Activated naive CD8-positive, alpha-beta T cell treated with anti-CD3 and anti-CD28 coated beads, Interleukin-2, amount 10 ng/mL, durations not matched to agents 7 days and 5 days (primary cell): ENCODE measurements around the gene SMIM20. TPM values are rescaled to one million over a fixed set of nuclear protein-coding genes. Genes with fewer than 3 reads are reported as not detected.

Source experiments
- ATAC-seq: fragments of 150-1000 bp; cut with Tn5 transposase; one replicate; pipeline ENCODE4 v1.10.0; 2021; ENCODE audit warnings: low read depth, moderate library complexity
- POLR2A ChIA-PET: fragments of 350-600 bp; sonication (Branson Sonifier 250); formaldehyde crosslinking; loops from one replicate; lab custom pipeline; 2021; ENCODE audit warnings: antibody characterized with exemption; lab: Charles Lee
- DNase-seq: peaks from one replicate; pipeline ENCODE4 v3.0.0; 2021
- H3K27ac Mint-ChIP-seq: one replicate; pipeline ENCODE4 v1.8.0; 2022; ENCODE audit warnings: mild to moderate bottlenecking, mixed read lengths
- H3K27me3 Mint-ChIP-seq: one replicate; pipeline ENCODE4 v1.8.0; 2022; ENCODE audit warnings: mild to moderate bottlenecking, moderate library complexity, mixed read lengths
- H3K36me3 Mint-ChIP-seq: one replicate; pipeline ENCODE4 v1.8.0; 2021; ENCODE audit warnings: mild to moderate bottlenecking, mixed read lengths
- H3K4me1 Mint-ChIP-seq: one replicate; pipeline ENCODE4 v1.8.0; 2021; ENCODE audit warnings: mixed read lengths
- H3K4me3 Mint-ChIP-seq: one replicate; pipeline ENCODE4 v1.8.0; 2022; ENCODE audit warnings: mild to moderate bottlenecking, moderate library complexity, mixed read lengths
- H3K9me3 Mint-ChIP-seq: one replicate; pipeline ENCODE4 v1.8.0; 2021; ENCODE audit warnings: mixed read lengths
- total RNA-seq, 2 experiments: library from RNA; stranded (reverse); gene quantifications; one replicate each; pipeline ENCODE4 v1.2.3, GENCODE V29; 2021

The SMIM20 gene
- total RNA-seq, 2 experiments from 2014 or later = 12.9 to 14.9 TPM

DNA sequence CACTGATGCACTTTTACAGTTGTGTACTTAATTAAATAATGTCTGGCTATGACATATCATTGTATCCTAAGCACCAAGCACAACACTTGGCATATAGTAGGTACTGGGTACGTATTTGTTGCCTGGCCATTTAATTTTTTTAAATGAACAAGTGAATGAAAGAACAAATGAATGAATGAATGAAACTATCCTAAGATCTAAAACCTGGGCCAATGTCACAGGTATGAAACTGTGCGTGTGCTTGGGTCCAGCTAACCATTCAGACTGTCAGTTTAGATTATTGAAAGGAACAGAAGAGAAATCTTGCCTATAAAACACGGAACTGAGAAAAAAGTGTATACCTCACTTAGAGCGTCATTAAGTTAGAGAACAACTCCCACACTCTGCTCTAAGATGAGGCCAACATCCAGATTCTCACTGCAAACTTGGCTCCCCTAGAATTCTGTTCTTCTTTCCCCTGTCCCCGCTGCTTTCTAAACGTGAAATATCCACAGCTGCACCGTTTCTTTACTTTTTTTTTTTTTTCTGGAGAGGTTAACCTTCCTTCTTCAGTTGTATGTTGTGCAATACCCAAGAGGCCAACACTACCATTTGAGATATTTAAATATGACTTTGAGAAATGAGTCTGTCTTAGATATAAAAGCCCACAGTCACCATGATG, 33.9 kb upstream of the SMIM20 start:
- Mint-ChIP-seq H3K4me1 (peaks cover 7% of the 10 kb centered on the region), H3K4me3 (no peak overlapping the region), H3K9me3 (no peaks in the 10 kb centered on the region), H3K36me3 (peaks cover 2% of the 10 kb centered on the region), H3K27ac (no peak overlapping the region), H3K27me3 (peaks cover 8% of the 10 kb centered on the region)
- POLR2A ChIA-PET = no interaction called here
- DNase-seq (no peak), ATAC-seq (no peak)

DNA sequence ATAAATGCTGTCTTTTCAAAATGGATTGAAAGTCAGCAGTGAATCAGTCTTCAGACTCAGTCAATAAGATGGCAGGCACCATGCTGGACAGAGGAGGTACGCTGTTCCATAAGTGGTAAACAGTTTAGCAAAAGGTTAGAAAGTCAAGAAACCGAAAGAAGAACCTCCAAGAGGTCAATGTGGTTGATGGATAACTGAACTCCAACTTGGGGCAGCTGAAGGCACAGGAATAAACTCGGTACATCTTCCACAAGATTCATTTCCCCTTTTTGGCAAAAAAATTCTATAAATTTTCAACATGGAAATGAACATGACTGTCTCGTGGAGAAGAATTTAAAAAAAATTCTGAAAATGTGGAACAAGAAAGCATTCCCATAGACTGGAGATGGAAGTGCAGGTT, 32.8 kb upstream of the SMIM20 start:
- no peaks in the 10 kb centered on the region for H3K9me3 Mint-ChIP-seq
- POLR2A ChIA-PET = no interaction called here
- DNase-seq (no peak), ATAC-seq (no peak)
- H3K27me3 Mint-ChIP-seq = peaks cover 8% of the 10 kb centered on the region
- H3K4me1 Mint-ChIP-seq = peaks cover 7% of the 10 kb centered on the region
- H3K4me3 Mint-ChIP-seq = no peak overlapping the region
- peaks cover 2% of the 10 kb centered on the region for H3K36me3 Mint-ChIP-seq
- no peak overlapping the region for H3K27ac Mint-ChIP-seq

DNA sequence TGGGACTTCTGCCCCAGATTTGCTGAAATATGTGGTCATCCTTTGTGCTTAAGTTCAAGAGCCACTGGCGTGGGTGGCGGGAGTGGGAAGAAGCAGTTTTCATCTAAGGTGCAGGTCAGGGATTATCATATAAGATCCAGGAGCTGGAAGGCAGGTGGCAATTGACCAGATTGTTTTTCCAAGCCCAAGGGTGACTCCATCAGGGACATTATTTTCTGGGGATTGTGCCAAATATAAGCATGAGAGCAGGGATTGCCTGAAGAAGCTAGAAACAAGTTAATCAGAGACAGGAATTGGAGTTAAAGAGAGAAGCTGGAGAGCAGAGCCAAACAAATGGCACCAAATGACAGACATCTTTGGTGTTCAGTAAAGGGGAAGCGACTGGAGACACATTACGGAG, 31.8 kb upstream of the SMIM20 start:
- Mint-ChIP-seq H3K4me3 (no peak overlapping the region), H3K27me3 (peaks cover 10% of the 10 kb centered on the region), H3K27ac (no peak overlapping the region), H3K36me3 (peaks cover 2% of the 10 kb centered on the region), H3K4me1 (peaks cover 7% of the 10 kb centered on the region), H3K9me3 (no peaks in the 10 kb centered on the region)
- ATAC-seq (no peak), DNase-seq (no peak)
- POLR2A ChIA-PET = no interaction called here

- Mint-ChIP-seq H3K9me3 (no peaks in the 10 kb centered on the region), H3K27ac (no peak overlapping the region), H3K27me3 (peaks cover 7% of the 10 kb centered on the region), H3K4me3 (no peak overlapping the region), H3K4me1 (peaks cover 7% of the 10 kb centered on the region), H3K36me3 (peaks cover 2% of the 10 kb centered on the region)
- ATAC-seq (no peak), DNase-seq (no peak)
- POLR2A ChIA-PET = no interaction called here
Measured at GRCh38 chr4:25883565-25883964, 30.5 kb upstream of the SMIM20 start.

DNA sequence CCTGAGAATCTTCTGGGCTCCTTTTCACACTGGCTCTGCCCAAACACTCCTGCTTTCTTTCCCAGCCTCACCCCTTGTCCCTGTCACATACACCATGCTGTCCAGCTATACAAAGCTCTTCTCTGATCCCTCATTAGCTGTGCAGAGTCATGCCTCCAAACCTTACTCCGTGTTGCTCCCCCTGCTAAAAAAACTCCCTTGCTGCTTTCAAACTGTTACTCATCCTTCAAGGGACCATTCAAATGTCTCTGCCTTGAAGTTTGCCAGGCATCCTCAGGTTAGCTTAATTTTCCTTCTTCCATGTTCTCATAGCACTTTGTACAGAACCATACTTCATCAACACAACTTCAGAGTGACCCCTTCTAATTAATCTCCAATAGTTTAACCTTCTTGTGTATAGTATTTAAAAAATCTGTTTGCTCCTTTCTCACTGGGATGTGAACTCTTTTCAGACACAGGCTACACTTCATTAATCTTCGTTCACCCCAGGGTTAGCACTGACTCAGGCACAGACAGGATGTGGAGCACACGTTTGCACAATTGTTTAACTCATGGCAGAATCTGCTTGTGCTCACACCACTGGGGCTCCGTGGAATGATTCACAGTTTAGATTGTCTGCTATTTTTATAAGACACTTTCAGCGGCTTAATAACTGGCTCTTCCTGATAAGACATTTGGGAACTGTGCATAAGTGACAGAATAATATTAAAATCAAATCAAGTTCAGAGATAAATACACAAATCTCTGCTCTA, 29.8 kb upstream of the SMIM20 start:
- ATAC-seq (no peak), DNase-seq (no peak)
- Mint-ChIP-seq H3K4me3 (no peak overlapping the region), H3K9me3 (no peaks in the 10 kb centered on the region), H3K36me3 (peaks cover 2% of the 10 kb centered on the region), H3K4me1 (peaks cover 7% of the 10 kb centered on the region), H3K27ac (no peak overlapping the region), H3K27me3 (peaks cover 7% of the 10 kb centered on the region)
- POLR2A ChIA-PET = no interaction called here

GRCh38 chr4:25888781-25889180, 25.2 kb upstream of the SMIM20 start:
- H3K27me3 Mint-ChIP-seq = peaks cover 2% of the 10 kb centered on the region
- H3K9me3 Mint-ChIP-seq = no peaks in the 10 kb centered on the region
- POLR2A ChIA-PET = interaction anchor here (1.1 kb wide), 1 partner anchor 24 kb away, joined by 3 read pairs; no protein-coding TSS in a partner anchor
- H3K36me3 Mint-ChIP-seq = no peaks in the 10 kb centered on the region
- H3K27ac Mint-ChIP-seq = no peak overlapping the region
- no peak for ATAC-seq
- no peak for DNase-seq
- H3K4me3 Mint-ChIP-seq = no peak overlapping the region
- peaks cover 7% of the 10 kb centered on the region for H3K4me1 Mint-ChIP-seq

DNA sequence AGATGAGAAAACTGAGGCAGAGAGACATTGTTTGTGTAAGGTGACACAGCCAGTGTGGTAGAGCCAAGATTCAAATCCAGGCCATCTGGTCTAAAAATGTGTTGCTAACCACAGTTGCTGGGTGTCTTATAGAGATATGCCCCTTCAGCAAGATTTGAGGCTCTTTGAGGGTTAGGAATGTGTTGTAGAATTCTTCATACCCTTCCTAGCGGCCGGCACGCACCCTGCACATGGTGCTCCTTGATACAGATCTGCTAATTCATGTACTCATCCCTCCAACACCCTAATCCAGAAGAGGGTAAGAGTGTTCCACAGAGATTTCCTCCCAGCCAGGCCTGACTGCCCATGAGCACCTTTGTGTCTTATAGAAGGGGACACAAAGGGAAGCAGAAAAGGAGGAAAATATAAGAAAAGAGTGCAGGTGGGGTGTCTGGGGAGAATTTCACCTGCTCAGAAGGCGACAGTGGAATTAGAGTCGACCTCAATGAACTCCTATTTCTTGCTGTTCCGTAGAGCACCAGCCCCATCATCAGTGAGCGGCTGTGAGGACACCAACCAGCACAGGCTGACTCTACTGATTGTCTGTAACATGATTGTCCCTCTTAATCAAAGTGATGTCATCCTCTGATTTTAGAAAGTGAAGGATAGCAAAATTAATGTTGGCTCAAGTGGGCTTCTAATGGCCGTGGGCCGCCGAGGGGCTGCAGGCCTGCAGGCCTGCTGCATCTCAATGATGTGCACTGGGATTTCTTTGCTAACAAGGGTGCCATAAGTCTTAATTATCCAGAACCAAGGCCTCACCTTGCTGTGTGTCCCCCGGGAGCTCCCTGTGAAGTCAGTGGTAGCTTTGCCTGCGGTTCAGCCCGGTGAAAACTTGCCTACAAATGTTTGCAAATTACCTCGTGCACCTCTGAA, 24.2 kb upstream of the SMIM20 start:
- no peak for ATAC-seq
- Mint-ChIP-seq H3K27me3 (peaks cover 2% of the 10 kb centered on the region), H3K4me3 (no peak overlapping the region), H3K27ac (no peak overlapping the region), H3K9me3 (no peaks in the 10 kb centered on the region), H3K4me1 (peaks cover under 1% of the 10 kb centered on the region), H3K36me3 (no peaks in the 10 kb centered on the region)
- DNase-seq = no peak
- POLR2A ChIA-PET = no interaction called here

GRCh38 chr4:25890571-25891485, 23.2 kb upstream of the SMIM20 start:
- Mint-ChIP-seq H3K9me3 (no peaks in the 10 kb centered on the region), H3K4me3 (no peak overlapping the region), H3K27ac (no peak overlapping the region), H3K4me1 (no peaks in the 10 kb centered on the region), H3K27me3 (peaks cover 2% of the 10 kb centered on the region), H3K36me3 (no peaks in the 10 kb centered on the region)
- no peak for DNase-seq
- ATAC-seq = no peak
- POLR2A ChIA-PET = no interaction called here

GRCh38 chr4:25892796-25893195, 21.2 kb upstream of the SMIM20 start:
- Mint-ChIP-seq H3K27ac (no peak overlapping the region), H3K27me3 (no peaks in the 10 kb centered on the region), H3K4me1 (no peaks in the 10 kb centered on the region), H3K4me3 (no peak overlapping the region), H3K36me3 (no peaks in the 10 kb centered on the region), H3K9me3 (no peaks in the 10 kb centered on the region)
- POLR2A ChIA-PET = no interaction called here
- DNase-seq = no peak
- ATAC-seq = no peak

DNA sequence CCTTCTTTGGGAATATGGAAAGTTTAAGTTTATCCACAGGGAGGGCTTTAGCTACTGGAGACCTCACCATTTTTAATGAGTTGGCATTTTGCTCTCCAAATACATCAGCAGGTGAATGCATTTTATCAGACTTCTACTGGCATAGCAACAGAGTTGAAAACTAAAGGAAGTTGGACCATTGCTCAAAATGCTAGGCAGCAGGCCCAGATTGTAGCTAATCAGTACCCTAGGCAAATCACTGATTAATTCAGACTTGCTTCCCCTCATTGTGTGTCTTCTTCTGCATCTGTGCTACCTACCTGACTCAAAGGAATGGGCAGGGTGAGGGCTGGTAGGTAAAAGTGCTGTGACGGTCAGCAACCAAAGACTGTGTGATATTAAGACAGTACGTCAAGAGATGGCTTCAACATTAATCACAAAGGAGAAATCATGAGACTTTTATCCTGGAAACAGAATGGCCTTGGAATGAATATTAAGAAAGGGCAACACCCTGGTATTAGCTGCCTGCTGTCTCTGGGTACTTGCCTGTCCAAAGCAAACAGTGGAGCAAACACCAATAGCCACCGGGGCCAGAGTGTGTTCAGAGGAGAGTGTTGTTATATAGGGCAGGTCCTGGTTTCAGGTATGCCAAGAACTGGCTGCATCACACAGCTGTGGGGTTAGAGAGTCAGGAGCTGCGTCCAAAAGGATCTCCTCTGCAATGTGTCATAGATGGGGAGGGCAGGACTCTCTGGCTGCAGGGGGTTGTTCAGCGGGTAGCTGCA, 17.1 kb upstream of the SMIM20 start:
- no peaks in the 10 kb centered on the region for H3K27me3 Mint-ChIP-seq
- no peak overlapping the region for H3K4me3 Mint-ChIP-seq
- ATAC-seq (no peak), DNase-seq (no peak)
- H3K27ac Mint-ChIP-seq = no peak overlapping the region
- POLR2A ChIA-PET = no interaction called here
- H3K36me3 Mint-ChIP-seq = no peaks in the 10 kb centered on the region
- H3K4me1 Mint-ChIP-seq = no peaks in the 10 kb centered on the region
- no peaks in the 10 kb centered on the region for H3K9me3 Mint-ChIP-seq

DNA sequence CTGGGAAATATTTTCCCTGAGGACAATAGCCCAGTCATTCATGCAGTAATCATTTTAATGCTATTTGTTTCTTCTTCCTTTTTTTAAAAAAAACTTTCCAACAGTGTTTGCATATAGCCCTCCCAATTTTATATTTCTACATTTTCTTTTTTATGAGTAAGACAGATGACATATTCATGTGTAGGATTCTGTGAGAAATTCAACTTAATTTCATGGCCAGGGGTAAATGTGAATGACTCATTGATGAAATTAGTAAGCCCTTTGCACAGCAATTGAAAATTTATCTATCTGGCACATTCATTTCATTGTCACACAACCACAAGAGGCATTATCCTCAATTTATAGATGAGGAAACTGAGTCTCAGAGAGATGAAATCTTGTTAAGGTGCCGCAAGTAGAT, 13.7 kb upstream of the SMIM20 start:
- H3K4me1 Mint-ChIP-seq = peaks cover 2% of the 10 kb centered on the region
- H3K4me3 Mint-ChIP-seq = no peak overlapping the region
- H3K27ac Mint-ChIP-seq = no peak overlapping the region
- DNase-seq = no peak
- H3K9me3 Mint-ChIP-seq = no peaks in the 10 kb centered on the region
- no peak for ATAC-seq
- no peaks in the 10 kb centered on the region for H3K36me3 Mint-ChIP-seq
- H3K27me3 Mint-ChIP-seq = peaks cover 2% of the 10 kb centered on the region
- POLR2A ChIA-PET = no interaction called here

DNA sequence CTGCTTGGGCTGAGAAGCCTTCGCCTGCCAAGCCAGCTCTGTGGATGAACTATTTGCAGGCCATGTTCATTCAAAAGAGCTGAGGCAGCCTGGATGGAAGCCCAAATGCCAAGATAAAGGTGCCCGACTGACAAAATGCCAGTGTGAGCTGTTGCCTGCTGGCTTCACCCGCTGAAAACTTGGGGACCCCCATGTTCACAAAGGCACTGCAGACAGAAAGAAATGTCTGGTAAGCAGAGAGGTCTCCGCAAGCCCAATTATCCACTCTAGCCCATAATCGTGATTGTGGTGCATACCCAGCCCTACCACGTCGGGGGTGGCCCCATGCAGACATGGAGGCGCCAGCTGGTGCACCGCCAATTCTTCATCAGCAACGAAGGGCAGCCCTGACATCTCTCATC, 13.0 kb upstream of the SMIM20 start:
- Mint-ChIP-seq H3K9me3 (no peaks in the 10 kb centered on the region), H3K27me3 (peaks cover 2% of the 10 kb centered on the region), H3K36me3 (no peaks in the 10 kb centered on the region), H3K4me3 (no peak overlapping the region), H3K27ac (no peak overlapping the region), H3K4me1 (peaks cover 2% of the 10 kb centered on the region)
- no peak for DNase-seq
- no peak for ATAC-seq
- POLR2A ChIA-PET = no interaction called here
